Mucosa of rectum (tissue), 2 donors: ENCODE data around the gene LGALS4.

ENCODE experiments used
- H3K27ac ChIP-seq, 2 donors: one replicate each; pipeline ENCODE4 v1.7.0; 2013; ENCODE audit warnings: inconsistent platforms in 2 of 2, low read depth in 2 of 2, low read length in 2 of 2
- H3K27me3 ChIP-seq, 2 donors: one replicate each; pipeline ENCODE4 v1.7.0; 2013; ENCODE audit warnings: low read length in 2 of 2; ENCODE audit not compliant: control insufficient read depth in 2 of 2, insufficient read depth in 2 of 2
- H3K36me3 ChIP-seq, 2 donors: one replicate each; pipeline ENCODE4 v1.7.0; 2013; ENCODE audit warnings: low read length in 2 of 2; ENCODE audit not compliant: control insufficient read depth in 2 of 2, insufficient read depth in 2 of 2
- H3K4me1 ChIP-seq, 2 donors: one replicate each; pipeline ENCODE4 v1.7.0; 2013; ENCODE audit warnings: low read length in 2 of 2, mild to moderate bottlenecking in 1 of 2; ENCODE audit not compliant: control insufficient read depth in 2 of 2, insufficient read depth in 2 of 2
- H3K4me3 ChIP-seq, 2 donors: one replicate each; pipeline ENCODE4 v1.7.0; 2013; ENCODE audit warnings: low read length in 2 of 2
- H3K9ac ChIP-seq, 2 donors: one replicate each; pipeline ENCODE4 v1.7.0; 2013; ENCODE audit warnings: low read length in 2 of 2, low read depth in 1 of 2, mild to moderate bottlenecking in 1 of 2
- H3K9me3 ChIP-seq, 2 donors: one replicate each; pipeline ENCODE4 v1.7.0; 2013; ENCODE audit warnings: low read length in 2 of 2; ENCODE audit not compliant: control insufficient read depth in 2 of 2
- donor health status: healthy.
- donor health status: Normal muscosa, but diverticular disease.

The LGALS4 gene

DNA sequence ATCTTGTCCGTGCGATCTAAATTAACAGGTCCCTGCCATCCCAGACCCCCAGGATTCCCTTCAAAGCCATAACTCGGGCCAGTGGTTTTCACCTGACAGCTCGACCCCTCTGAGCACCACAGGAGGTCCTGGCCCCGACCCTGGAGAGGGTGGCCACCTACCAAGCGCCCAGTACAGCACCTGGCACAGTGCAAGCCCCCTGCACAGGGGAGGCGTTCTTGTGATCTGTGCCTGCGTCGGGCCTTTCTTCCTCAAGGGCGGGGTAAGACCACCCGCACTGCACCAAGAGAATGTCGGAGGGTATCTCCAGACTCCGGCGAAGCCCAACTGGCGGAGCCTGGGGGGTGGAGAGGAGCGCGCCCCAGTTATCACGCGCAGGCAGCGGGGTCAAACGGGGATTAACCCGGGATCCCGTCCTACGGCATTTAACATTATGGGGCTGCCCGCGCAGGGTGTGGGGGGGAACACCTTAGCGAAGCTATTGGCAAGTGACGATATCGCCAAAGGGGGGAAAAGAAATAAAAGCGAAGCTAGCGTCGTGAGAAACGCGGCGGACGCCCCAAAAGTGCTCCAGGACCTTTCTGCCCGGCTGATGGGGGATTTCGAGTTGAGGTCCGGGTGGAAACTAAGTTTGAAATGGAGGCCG lies 38.4 kb upstream of the LGALS4 start:
- H3K27ac ChIP-seq, result peak overlapping the region; percentile 98 to 100
- peak overlapping the region; percentile 86 to 96 for H3K9ac ChIP-seq
- peaks cover 30 to 37% of the 10 kb centered on the region in 2 donors for H3K4me1 ChIP-seq
- H3K4me3 ChIP-seq, result peak overlapping the region; percentile 73 to 83
- peaks cover 13 to 20% of the 10 kb centered on the region in 2 donors for H3K36me3 ChIP-seq
- no peaks in the 10 kb centered on the region for H3K9me3 ChIP-seq
- no peaks in the 10 kb centered on the region for H3K27me3 ChIP-seq

DNA sequence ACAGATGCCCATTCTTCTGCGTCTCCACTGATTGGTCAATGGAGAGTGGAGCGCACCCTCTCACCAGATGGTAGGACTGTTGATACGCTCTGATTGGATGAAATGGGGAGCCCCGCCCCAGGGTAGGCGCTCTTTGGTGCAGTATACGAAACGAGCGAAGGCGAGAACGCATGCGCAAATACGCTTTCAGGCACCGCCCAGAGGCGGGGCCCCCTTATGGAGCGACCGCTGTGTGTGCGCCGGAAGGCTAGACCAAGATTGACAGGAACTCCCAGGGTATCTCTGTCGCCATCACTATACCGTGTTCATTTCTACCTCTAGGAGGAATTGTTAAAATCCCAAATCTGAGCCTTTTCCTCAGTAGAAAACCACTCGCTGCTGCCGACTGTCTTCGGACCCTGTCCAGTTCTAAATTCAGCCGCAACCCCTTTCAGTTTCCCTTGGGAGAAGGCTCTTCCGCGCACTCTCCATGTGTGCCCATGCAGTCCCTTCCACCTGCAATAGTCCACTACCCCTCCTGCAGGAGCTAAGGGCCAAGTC lies 37.8 kb upstream of the LGALS4 start:
- peak overlapping the region; percentile 86 to 96 for H3K9ac ChIP-seq
- H3K9me3 ChIP-seq, result no peaks in the 10 kb centered on the region
- H3K36me3 ChIP-seq, result peaks cover 19 to 26% of the 10 kb centered on the region in 2 donors
- peak overlapping the region; percentile 73 to 83 for H3K4me3 ChIP-seq
- peaks cover 30 to 37% of the 10 kb centered on the region in 2 donors for H3K4me1 ChIP-seq
- no peaks in the 10 kb centered on the region for H3K27me3 ChIP-seq
- H3K27ac ChIP-seq, result peak overlapping the region; percentile 98 to 100

DNA sequence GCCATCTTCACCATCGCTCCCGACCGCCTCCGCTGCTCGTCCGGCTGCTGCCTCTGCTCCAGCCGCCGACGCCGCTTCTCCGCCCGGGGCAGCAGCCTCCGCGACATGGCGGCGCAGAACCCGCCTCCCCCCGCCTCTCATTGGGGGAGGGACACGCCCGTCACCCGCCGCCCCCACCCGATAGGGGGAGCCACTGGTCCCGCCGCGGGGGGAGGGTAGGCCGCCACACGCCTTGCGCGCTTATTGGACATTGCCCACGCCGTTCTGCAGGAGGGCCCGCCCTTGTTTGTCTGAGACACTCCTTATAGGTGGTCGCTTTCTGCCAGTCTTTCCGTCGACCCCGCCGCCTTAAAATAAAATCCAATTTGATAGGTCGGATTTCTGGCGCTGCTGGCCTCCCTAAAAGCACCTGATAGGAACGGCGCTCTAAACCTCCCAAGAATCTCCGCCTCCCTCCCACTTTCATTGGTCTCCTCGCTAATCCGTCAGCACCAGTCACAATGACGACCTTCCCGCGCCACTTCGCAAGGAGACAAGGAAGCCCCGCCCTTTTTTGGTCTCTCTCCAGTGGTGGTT lies 37.2 kb upstream of the LGALS4 start, which contains the start of gene HNRNPL:
Gene HNRNPL, minus strand, starts transcription at position 127 of the 576 bp plus-strand sequence. Its CDS starts 20 bp downstream, at position 107.
- Histone ChIP-seq H3K9me3 (no peaks in the 10 kb centered on the region), H3K4me3 (peak within 1 kb of the TSS; percentile 78 to 83), H3K27ac (peak within 1 kb of the TSS; percentile 100), H3K36me3 (peaks cover 22 to 32% of the 10 kb centered on the region in 2 donors), H3K27me3 (no peaks in the 10 kb centered on the region), H3K4me1 (peaks cover 30 to 37% of the 10 kb centered on the region in 2 donors), H3K9ac (peak within 1 kb of the TSS; percentile 95 to 96)

DNA sequence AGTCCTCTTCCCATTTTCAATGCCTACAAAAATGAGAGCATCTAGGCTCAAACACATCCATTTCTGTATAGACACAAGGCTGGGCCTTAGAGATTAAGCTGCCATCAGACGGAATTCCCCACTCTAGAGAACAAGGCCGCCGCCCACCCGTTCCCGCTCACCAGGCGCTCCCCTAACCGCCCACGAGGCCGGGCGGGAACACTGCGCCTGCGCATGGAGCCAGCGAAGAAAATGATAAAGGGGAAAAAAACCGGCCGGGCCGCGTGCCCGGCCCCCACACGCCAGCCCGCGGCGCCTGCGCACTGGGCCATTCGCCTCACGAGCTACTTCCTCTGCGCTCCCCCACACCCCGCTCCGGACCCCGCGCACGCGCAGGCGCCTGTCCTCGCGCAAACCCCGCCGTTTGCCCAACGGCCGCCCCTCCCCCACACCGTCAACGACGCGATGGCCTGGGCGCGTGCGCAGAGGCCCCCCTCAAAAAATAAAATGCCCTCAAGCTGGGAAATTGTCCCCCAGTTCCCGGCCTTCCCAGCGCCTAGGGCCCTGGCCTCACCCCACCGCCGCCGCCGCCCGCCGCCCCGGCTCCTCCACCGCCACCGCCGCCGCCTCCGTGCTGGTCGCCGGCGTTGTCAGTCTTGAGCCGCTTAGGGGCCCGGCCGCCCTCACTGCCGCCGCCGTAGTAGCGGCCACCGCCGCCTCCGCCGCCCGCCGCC lies 36.6 kb upstream of the LGALS4 start:
- peaks cover 30 to 37% of the 10 kb centered on the region in 2 donors for H3K4me1 ChIP-seq
- H3K9me3 ChIP-seq, result no peaks in the 10 kb centered on the region

DNA sequence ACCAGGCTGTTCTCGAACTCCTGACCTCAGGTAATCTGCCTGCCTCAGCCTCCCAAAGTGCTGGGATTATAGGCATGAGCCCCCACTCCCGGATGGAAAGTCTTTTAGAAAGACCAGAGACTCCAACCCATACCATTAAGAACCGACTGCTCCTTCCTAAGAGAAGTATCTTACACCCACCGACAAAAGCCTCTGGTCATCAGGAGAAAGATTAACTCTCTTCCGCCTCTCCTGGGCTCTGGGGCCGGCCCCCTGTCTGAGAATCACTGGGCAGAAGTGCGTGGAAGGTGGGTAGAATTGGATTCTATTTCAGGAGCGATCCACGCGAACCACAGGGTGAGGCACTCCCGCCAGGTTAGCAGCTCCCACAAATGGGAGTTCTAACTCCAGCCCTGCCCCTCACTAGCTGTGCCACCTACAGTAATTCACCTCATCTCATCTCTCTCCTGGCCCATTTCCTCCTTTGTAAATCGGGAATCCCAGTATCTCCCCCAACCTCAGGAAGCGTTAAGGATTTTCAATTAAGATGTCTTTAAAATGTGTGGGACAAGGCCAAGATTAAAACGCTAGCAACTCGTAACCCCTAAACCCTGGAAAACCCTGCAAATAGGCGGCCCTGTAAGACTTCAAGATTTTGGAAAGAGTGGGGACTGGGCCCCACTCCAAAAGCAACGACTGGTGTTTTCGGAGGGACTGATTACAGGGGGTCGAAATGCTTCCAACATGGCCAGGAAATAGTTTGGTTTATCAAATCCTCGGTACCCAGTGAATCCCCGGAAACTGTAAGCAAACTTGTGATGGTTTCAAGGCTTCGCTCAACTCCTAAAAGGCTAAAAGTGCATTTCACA lies 35.8 kb upstream of the LGALS4 start:
- Histone ChIP-seq H3K4me1 (peaks cover 32 to 37% of the 10 kb centered on the region in 2 donors), H3K27me3 (no peaks in the 10 kb centered on the region), H3K9me3 (no peaks in the 10 kb centered on the region), H3K9ac (peak overlapping the region; percentile 73 to 95), H3K4me3 (peak overlapping the region; percentile 78 to 82), H3K27ac (peak overlapping the region; percentile 100), H3K36me3 (peaks cover 36 to 46% of the 10 kb centered on the region in 2 donors)

More for the DNA sequence above, 36.6 kb upstream of the LGALS4 start:
- Histone ChIP-seq H3K27ac (peak overlapping the region; percentile 100), H3K36me3 (peaks cover 28 to 38% of the 10 kb centered on the region in 2 donors), H3K9ac (peak overlapping the region; percentile 73 to 95), H3K4me3 (peak overlapping the region; percentile 78 to 82), H3K27me3 (no peaks in the 10 kb centered on the region)

DNA sequence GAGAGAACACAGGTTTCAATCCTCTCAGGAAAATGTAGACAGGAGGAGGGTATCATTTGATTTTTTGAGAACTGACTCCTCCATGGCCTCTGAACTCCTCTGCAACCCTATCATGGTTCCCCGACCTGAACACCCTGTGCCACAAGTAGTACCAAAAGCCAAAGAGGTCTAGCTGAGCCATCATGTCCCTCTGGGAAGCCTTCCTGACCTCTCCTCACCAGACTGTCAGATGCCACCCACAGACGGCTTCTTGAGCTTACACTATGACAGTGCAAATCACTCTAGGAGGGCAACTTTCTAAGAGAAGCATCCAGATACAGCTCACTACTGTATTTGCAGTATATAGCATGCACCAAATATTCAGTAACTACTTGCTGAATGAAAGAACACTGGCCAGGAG lies 33.4 kb upstream of the LGALS4 start:
- Histone ChIP-seq H3K27me3 (no peaks in the 10 kb centered on the region), H3K36me3 (peaks cover 60 to 69% of the 10 kb centered on the region in 2 donors), H3K9ac (no peak overlapping the region), H3K27ac (no peak overlapping the region), H3K4me3 (no peak overlapping the region), H3K9me3 (no peaks in the 10 kb centered on the region), H3K4me1 (peaks cover 26 to 27% of the 10 kb centered on the region in 2 donors)

DNA sequence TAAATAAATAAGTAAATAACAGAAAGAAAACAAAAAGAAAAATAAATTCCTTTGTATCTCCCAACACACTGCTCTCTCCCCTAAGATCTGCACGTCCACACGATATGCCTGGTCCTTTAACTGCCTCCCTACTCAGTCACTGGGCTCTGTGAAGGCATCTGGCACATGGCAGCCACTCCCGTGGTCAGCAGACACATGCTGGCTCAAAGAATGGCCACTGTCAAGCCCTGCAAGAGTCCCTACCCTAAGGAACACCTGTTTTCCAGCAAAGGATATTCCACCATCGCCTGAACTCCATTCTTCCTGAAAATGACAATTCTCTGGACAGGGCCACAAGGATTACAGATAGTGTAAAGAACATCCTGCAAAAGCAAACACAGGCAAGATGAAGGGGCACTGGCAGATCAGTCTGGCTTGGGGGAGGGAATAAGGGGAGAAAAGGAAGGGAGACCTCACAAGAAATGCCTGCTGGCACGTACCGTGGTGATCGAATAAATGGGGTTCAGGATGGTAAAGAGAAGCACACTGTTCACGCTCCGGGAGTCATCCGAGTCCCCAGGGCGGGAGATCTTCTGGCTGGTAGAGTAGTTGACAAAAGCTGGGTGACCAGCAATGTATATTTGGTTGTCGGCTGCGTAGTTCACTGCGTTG lies 32.8 kb upstream of the LGALS4 start:
- H3K36me3 ChIP-seq, result peaks cover 66 to 75% of the 10 kb centered on the region in 2 donors
- no peaks in the 10 kb centered on the region for H3K9me3 ChIP-seq
- no peak overlapping the region for H3K27ac ChIP-seq

DNA sequence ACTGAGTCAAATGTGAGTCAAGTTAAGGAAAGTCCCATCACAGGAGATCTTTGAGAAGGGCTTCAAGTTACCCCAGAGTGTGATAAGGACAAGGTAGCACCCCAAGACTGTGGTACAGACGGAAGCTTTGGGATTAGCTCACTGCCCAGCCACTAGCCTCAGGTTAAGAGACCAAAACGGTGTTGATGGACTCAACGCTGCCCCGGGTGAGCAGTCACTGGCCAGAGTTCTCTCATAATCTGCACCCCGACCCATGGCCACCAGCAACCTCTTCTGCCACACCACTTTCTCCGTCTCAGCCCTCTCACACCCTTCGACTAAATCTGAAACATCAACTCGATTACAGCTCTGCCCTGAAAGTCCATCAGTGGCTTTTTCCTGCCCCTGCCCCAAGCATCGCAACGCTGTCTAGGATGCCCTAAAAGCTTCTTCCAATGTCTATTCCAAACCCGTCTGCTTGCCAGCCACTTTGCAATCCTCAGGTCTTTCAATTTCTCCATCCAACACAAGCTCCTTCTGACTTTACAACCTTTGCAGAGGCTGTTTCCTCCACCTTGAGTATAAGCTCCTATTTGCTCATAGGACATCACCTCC lies 31.4 kb upstream of the LGALS4 start:
- Histone ChIP-seq H3K27ac (no peak overlapping the region), H3K36me3 (peaks cover 78 to 86% of the 10 kb centered on the region in 2 donors), H3K4me1 (peaks cover 20 to 22% of the 10 kb centered on the region in 2 donors), H3K9me3 (no peaks in the 10 kb centered on the region), H3K27me3 (no peaks in the 10 kb centered on the region), H3K9ac (no peak overlapping the region), H3K4me3 (no peak overlapping the region)

More for the DNA sequence above, 32.8 kb upstream of the LGALS4 start:
- Histone ChIP-seq H3K4me3 (no peak overlapping the region), H3K27me3 (no peaks in the 10 kb centered on the region), H3K4me1 (peaks cover 20 to 22% of the 10 kb centered on the region in 2 donors), H3K9ac (no peak overlapping the region)
